ENCODE measurements around the gene SLC2A10. TPM values are rescaled to one million over a fixed set of nuclear protein-coding genes. Genes with fewer than 3 reads are reported as not detected.

The SLC2A10 gene
- total RNA-seq, 2 donors from 2014 or later = 19.8 to 49.0 TPM

DNA sequence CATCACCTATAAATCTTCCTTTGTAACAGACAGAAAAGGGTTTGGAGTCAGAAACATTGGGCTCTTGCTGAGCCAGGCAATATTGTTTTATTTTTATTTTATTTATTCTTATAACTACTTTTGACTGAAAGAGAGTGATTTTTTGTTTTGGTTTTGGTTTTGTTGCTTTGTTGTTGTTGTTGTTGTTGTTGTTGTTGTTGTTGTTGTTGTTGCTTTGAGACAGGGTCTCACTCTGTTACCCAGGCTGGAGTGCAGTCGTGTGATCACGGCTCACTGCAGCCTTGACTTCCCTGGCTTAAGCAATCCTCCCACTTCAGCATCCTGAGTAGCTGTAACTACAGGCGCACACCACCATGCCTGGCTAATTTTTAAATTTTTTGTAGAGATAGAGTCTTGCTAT lies 43.1 kb upstream of the SLC2A10 start:
- Histone ChIP-seq H3K4me1 (ENCODE audit: control insufficient read depth in 1 of 2, low read depth in 2 of 2) (no peaks in the 10 kb centered on the region), H3K4me3 (no peak overlapping the region), H3K9me3 (peaks cover 5% of the 10 kb centered on the region), H3K27ac (no peak overlapping the region), H3K27me3 (replicated peaks; ENCODE audit: insufficient read depth) (no peaks in the 10 kb centered on the region), H3K36me3 (no peaks in the 10 kb centered on the region)
- no peak for DNase-seq (ENCODE audit: low spot score)
- no peak for ATAC-seq (ENCODE audit: insufficient number of reproducible peaks, low FRiP score, low read depth)
- TF ChIP-seq, protein P1, sequence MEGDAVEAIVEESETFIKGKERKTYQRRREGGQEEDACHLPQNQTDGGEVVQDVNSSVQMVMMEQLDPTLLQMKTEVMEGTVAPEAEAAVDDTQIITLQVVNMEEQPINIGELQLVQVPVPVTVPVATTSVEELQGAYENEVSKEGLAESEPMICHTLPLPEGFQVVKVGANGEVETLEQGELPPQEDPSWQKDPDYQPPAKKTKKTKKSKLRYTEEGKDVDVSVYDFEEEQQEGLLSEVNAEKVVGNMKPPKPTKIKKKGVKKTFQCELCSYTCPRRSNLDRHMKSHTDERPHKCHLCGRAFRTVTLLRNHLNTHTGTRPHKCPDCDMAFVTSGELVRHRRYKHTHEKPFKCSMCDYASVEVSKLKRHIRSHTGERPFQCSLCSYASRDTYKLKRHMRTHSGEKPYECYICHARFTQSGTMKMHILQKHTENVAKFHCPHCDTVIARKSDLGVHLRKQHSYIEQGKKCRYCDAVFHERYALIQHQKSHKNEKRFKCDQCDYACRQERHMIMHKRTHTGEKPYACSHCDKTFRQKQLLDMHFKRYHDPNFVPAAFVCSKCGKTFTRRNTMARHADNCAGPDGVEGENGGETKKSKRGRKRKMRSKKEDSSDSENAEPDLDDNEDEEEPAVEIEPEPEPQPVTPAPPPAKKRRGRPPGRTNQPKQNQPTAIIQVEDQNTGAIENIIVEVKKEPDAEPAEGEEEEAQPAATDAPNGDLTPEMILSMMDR (IDR thresholded peaks at IDR 0.05) = no peak

DNA sequence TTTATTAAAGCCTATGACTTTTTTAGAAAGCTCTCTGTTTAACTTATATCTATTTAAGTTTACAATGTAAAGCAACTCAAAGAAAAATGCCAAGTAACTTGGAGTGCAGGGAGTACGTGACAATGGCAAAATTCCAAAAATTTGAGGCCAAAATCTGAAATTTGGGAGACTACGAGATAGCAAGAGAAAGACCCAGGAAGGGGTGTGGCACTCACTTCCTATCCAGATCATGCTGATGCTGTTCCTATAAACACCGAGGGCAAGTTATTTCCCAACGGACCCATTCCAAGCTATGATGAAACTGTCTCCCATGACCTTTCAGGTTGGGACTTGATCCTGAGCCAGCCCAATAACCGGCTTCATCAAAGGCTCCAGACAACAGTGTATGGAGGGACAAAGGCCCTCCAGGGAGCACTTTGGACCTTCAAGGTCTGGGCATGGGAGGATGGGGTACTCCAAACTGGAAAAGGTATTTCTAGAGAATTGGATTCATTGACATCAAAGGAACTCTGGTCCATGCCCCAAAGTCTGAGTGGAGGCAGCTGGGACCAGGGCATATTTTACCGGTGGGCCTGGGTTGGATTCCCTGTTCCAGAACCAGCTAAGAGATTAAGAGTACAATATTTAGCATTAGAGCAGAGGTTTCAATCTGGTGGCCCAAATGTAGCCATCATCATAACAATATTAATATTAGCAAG lies 42.5 kb upstream of the SLC2A10 start:
- H3K4me1 ChIP-seq (ENCODE audit: control insufficient read depth in 1 of 2, low read depth in 2 of 2) = no peaks in the 10 kb centered on the region
- no peak overlapping the region for H3K4me3 ChIP-seq
- DNase-seq (ENCODE audit: low spot score) = no peak
- no peak overlapping the region for H3K27ac ChIP-seq
- peaks cover 7% of the 10 kb centered on the region for H3K9me3 ChIP-seq
- ATAC-seq (ENCODE audit: insufficient number of reproducible peaks, low FRiP score, low read depth) = no peak
- TF ChIP-seq, protein P1 (IDR thresholded peaks at IDR 0.05) = no peak
- no peaks in the 10 kb centered on the region for H3K36me3 ChIP-seq
- H3K27me3 ChIP-seq (replicated peaks; ENCODE audit: insufficient read depth) = no peaks in the 10 kb centered on the region

DNA sequence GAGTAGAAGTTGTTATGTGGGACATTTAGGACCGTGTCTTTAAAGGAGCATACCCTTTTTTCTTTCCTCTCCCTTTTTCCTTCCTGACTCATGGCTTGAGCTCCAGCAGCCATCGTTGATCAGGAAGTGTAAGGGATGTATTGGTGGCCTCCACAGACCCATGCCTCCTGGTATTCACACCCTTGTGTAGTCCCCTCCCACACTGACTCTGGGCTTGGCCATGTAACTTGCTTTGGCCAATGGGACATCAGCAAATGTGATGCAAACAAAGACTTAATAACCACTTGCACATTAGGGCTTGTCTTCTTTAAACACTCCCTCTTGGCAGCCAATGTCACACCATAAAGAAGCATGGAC lies 39.2 kb upstream of the SLC2A10 start:
- TF ChIP-seq, protein P1 (IDR thresholded peaks at IDR 0.05) = no peak
- H3K27me3 ChIP-seq (replicated peaks; ENCODE audit: insufficient read depth) = no peaks in the 10 kb centered on the region
- peaks cover 0 to 15% of the 10 kb centered on the region in 2 donors for H3K4me1 ChIP-seq (ENCODE audit: control insufficient read depth in 1 of 2, low read depth in 2 of 2)
- H3K36me3 ChIP-seq = no peaks in the 10 kb centered on the region
- peaks cover 7% of the 10 kb centered on the region for H3K9me3 ChIP-seq
- H3K27ac ChIP-seq = no peak overlapping the region
- DNase-seq (ENCODE audit: low spot score) = no peak
- ATAC-seq (ENCODE audit: insufficient number of reproducible peaks, low FRiP score, low read depth) = no peak
- no peak overlapping the region for H3K4me3 ChIP-seq

DNA sequence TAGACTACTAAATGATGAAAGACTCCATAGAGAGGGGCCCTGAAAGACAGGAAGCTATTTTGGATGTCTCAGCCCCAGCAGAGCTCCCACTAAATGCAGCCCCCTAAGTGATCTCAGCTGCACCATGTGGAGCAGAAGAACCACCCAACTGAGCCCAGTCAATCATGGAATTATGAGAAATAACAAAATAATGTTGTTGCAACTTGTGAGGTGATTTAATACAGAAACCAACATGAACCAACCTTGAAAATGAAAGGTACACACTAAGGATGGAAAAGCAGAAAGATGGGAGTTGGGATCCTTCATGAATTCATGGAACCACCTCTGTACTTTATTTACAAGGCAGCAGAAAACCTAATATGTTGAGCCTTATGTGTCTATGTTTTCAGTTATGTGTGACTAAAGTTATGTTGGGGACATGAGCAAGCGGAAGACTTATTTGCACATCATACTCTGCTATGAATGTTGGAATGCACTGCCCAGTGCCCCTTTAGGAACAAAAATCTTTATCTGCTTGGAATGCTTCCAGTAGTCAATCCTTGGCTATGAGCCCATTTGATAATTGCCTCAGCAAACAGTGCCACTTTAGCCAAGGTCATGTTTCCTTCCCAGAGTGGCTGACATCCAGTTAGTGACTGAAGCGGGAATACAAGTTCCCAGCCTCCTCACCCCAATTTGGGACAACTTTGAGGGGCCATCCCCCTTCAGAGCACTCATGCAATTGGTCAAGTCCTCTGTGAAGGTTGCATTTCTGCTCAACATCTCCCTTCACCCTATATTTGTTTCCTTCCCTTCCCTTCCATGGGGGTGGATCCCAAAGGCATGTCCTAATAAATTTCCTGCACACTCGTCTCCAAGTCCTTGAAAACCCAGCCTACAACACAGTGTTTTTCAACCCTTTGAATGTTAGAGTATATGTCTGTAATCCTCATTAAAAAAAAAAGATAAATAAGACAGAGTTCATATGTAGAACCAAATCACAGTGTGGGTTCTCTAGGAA lies 38.6 kb upstream of the SLC2A10 start:
- no peak overlapping the region for H3K4me3 ChIP-seq
- no peak overlapping the region for H3K27ac ChIP-seq
- TF ChIP-seq, protein P1 (IDR thresholded peaks at IDR 0.05) = no peak
- ATAC-seq (ENCODE audit: insufficient number of reproducible peaks, low FRiP score, low read depth) (no peak), DNase-seq (ENCODE audit: low spot score) (no peak)
- peaks cover 7% of the 10 kb centered on the region for H3K9me3 ChIP-seq
- peaks cover 0 to 15% of the 10 kb centered on the region in 2 donors for H3K4me1 ChIP-seq (ENCODE audit: control insufficient read depth in 1 of 2, low read depth in 2 of 2)
- H3K36me3 ChIP-seq = no peaks in the 10 kb centered on the region
- H3K27me3 ChIP-seq (replicated peaks; ENCODE audit: insufficient read depth) = no peaks in the 10 kb centered on the region

DNA sequence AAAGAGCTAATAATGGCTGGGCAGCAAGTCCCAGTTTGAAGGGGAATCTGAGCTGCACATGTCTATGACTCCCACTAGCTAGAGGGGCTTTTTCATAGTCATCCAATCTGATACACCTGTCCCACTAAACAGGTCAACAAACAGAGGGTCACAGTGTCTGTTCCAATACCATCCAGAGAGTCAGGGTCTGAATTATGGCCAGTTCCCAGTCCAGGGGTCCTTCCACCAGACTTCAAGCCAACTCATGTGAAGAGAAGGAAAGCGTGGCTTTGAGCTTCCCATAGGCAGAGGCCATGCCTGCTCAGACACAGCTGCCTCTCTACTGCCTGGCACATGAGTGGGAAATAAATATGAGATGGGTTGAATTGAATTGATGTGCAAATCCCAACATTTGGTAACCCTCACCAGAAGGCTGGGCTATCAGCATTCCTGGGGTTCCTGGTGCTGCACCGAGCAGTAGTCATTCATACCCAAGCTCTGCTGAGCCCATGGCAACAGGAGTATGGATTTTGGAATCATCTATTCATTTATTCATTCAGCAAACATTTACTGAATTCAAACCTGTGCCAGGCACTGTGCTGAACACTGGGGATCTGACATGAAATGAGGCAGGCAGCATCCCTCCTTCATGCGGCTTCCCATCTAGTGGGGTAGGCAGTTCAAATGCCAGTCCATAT lies 37.4 kb upstream of the SLC2A10 start:
- H3K4me1 ChIP-seq (ENCODE audit: control insufficient read depth in 1 of 2, low read depth in 2 of 2) = peaks cover 0 to 15% of the 10 kb centered on the region in 2 donors
- H3K27me3 ChIP-seq (replicated peaks; ENCODE audit: insufficient read depth) = no peaks in the 10 kb centered on the region
- no peak overlapping the region for H3K4me3 ChIP-seq
- no peaks in the 10 kb centered on the region for H3K36me3 ChIP-seq
- H3K27ac ChIP-seq = no peak overlapping the region
- TF ChIP-seq, protein P1 (IDR thresholded peaks at IDR 0.05) = no peak
- no peak for ATAC-seq (ENCODE audit: insufficient number of reproducible peaks, low FRiP score, low read depth)
- no peak for DNase-seq (ENCODE audit: low spot score)
- H3K9me3 ChIP-seq = peaks cover 7% of the 10 kb centered on the region

Data from thoracic aorta (tissue), 2 donors.